GM19240 (cell line): ENCODE measurements around the gene ROBO1.
"Not testable (repeated sequence)": the region's sequence is repeated elsewhere in the genome, so short reads cannot be mapped to it uniquely, and the experiment has no call there.

Experiments
- DNase-seq: peaks from one replicate; pipeline ENCODE4 v3.0.0; 2011; ENCODE audit warnings: low spot score; ENCODE audit not compliant: insufficient read length

Gene ROBO1

DNA sequence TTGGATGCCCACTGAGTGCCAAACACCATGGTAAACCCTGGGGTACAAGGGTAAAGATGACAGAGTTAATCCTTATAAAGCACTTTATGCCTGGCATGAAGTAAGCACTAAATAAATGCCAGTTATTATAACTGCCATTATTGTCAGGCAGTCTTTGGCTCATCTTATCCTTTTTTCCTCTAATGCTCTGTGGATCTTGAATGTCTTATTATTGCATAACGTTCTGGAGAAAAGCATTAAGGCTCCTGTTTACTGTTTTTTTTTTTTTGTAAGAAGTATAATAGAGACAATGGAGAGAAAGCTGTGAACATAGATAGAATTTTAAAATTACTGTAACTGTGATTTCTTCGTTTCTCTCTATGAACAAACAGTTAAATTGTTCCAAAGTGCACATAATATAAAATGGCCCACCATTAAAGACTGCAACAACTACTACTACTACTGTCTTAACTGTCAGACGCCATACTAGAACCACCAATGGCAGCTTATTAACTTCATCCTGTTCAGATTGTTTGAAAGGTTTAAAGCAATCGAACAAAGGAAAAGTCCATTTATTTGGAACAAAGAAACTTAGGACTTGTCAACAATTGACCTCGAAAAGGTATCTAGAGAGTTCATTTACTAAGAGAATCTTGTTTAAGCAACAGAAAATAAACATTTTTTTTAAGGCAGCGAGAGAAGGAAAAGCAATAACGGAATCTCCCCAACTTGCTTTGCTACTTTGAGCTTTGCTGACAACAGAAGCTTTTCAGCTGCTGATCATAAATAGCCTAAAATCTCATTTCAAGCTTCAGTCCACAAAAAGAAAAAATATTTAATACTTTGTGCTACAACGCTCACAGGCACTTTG is 520.7 kb downstream of the ROBO1 start:
- DNase-seq: no peak

- no peak for DNase-seq
Observed at GRCh38 chr3:79245284-79246138, 522.3 kb downstream of the ROBO1 start.

- DNase-seq: no peak
Observed at GRCh38 chr3:79236496-79236895, 531.3 kb downstream of the ROBO1 start.

DNA sequence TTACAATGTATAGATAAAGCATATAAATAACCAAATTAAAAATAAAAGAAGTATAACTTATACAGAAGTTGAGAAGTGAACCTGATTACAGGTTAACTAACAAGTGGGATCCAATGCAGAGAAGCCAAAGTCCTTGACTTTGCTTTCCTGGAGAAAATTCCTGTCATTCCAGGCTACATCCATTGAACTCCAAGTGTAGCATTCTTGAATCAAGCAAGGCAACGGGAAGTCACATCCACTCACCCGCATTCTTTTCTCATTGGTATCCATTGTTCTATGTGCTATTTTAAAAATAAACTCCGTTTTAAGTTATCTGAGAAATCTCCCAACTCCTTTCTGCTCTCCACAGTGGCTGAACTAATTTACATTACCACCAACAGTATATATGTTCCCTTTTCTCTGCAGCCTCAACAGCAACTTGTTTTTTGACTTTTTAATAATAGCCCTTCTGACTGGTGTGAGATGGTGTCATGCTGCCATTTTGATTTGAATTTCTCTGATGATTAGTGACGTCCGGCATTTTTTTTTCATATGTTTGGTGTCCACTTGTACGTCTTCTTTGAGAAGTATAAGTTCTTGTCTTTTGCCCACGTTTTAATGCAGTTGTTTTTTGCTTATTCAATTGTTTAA is 534.3 kb downstream of the ROBO1 start:
- no peak for DNase-seq

- DNase-seq: no peak
Observed at GRCh38 chr3:79230266-79230665, 537.5 kb downstream of the ROBO1 start.

GRCh38 chr3:79217096-79217495 is 550.7 kb downstream of the ROBO1 start:
- DNase-seq: no peak

DNA sequence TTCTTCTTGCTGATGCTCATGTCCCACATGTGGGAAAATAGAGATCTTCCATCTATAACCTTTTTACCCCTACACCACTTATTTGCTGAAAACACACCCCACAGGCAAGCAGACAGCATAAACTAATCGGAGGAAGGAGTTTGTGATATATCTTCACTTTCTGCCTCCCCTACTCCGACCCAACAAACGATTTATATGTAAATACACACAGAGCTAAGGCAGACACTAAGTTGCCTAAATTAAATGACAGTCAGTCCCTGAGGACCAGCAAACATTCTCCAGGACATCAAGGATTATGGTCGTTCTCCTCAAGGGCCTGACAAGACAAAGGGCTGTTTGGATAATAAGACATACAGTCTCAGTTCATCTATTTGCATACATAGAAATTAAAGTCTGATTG is 552.5 kb downstream of the ROBO1 start:
- no peak for DNase-seq

DNA sequence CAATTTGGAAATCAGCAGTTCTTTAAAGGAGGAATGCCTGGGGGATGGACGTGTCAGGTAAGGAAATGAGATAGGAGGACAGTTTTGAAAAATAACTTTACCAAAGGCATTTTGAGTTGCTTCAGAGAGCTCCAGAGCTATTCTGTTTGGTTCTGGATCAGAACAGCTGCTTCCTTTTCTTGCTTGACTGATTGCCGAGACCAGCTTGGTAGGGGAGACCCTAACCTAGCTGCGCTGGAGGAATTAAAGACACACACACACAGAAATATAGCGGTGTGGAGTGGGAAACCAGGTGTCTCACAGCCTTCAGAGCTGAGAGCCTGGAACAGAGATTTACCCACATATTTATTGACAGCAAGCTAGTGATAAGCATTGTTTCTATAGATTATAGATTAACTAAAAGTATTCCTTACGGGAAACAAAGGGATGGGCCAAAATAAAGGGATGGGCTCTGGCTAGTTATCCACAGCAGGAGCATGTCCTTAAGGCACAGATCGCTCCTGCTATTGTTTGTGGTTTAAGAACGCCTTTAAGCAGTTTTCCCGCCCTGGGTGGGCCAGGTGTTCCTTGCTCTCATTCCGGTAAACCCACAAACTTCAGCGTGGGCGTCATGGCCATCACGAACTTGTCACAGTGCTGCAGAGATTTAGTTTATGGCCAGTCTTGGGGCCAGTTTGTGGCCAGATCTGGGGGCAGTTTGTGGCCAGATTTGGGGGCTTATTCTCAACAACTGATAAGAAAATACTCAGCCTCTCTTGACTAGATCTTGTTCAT is 556.0 kb downstream of the ROBO1 start:
- no peak for DNase-seq

GRCh38 chr3:79204351-79204750 is 563.4 kb downstream of the ROBO1 start:
- no peak for DNase-seq

GRCh38 chr3:79203144-79203519 is 564.7 kb downstream of the ROBO1 start:
- no peak for DNase-seq

DNA sequence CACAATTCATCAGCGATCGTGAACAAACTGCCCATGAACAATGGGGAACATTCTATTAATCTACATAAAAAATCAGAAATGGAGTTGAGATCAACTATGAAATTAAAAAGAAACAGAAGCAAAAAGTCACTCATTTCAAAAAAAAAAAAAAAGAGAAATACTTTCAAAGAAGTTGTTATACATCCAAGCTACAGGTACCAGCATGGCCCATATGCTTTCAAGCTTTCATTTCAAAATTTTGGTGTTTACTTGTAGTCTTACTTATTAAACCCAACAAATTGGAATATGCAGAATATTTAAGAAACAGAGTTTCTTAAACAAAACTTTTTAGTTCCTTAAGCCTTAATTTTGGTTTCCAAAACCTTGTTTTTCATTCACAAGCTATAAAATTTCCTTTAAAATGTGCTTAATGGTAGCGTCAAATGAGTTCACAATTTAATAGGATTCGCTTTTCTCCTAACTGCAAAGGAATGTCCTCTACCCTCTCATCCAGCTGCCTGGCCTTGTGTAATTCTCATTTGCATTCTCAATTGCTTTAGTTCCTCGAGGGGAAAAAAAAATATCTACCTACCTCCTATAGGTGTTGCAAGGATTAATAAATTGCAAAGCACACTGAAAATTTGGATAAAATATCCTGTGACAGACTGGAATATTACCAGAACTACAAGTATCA is 565.2 kb downstream of the ROBO1 start:
- no peak for DNase-seq

DNA sequence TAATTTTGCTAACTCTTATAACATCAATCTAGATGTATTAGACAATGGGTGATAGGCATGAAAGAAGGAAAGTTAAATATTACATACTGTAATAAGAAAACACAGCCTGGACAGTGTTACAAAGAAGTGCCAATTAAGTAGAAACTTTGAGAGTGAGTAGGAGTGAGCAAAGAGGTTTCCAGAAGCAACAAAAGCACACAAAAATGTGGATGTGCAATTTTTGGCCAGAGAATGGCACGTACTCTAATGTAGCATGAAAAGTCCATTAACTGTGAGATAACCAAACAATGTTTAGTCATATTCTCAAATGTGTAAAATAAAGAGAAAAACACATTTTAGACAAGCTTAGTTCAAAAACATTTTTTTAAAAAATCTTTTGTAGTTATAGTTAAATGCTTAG is 567.3 kb downstream of the ROBO1 start:
- no peak for DNase-seq

GRCh38 chr3:79199966-79200365 is 567.8 kb downstream of the ROBO1 start:
- DNase-seq: no peak

GRCh38 chr3:79187426-79187825 is 580.4 kb downstream of the ROBO1 start:
- DNase-seq: no peak

- no peak for DNase-seq
Observed at GRCh38 chr3:79184251-79184650, 583.5 kb downstream of the ROBO1 start.

DNA sequence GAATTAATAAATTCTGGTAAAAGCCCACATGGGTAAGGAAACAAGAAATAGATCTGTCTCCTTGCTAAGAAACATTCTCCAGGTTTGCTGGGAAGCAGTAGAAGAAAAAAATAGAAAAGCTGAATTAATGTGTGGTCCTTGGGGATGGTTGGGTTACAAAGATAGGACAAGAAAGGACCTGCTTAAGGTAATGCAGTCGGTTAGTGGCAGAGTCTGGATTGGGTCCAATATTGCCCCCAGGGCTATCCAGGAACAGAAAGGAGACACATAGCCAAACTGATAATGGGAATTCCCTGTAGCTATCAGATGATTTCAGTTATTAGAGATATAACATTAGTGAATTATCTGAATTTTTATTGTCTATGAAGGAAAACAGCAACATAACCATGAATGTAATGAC is 584.3 kb downstream of the ROBO1 start:
- no peak for DNase-seq

GRCh38 chr3:79178471-79179180 is 589.2 kb downstream of the ROBO1 start:
- no peak for DNase-seq

GRCh38 chr3:79175870-79176269 is 591.9 kb downstream of the ROBO1 start:
- no peak for DNase-seq

DNA sequence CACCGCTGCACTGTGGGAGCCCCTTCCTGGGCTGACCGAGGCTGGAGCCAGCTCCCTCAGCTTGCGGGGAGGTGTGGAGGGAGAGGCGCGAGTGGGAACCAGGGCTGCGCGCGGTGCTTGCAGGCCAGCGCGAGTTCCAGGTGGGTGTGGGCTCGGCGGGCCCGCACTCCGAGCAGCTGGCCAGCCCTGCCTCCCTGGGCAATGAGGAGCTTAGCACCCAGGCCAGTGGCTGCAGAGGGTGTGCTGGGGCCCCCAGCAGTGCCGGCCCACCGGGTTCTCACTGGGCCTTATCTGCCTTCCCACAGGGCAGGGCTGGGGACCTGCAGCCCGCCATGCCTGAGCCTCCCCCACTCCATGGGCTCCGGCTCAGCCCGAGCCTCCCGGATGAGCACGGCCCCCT is 594.5 kb downstream of the ROBO1 start:
- DNase-seq: not testable (repeated sequence)

DNA sequence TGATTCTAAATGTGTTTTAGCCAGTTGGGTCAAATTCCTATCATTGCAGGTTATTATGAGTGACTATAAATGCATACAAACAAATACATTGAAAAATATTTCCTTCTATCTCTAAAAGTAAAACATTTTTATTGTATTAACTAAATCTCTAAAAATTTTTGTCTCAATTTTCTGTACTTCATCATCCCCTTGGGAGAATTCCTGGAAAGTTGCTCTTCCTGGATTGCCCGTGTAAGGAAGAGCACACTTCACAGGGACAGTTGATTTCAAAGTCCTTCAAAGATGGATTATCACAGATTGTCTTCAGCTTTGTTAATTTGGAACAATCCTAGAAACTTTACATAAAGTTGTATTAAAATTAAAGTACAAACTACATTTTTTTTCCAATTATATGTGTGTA is 595.6 kb downstream of the ROBO1 start:
- no peak for DNase-seq
